ENCODE data around the gene ETV5. TPM values are rescaled to one million over a fixed set of nuclear protein-coding genes. Genes with fewer than 3 reads are reported as not detected.

Gene ETV5
- total and polyA plus RNA-seq, 9 of the 15 experiments (the other 6 are each of a cell fraction or from before 2014, with no cell fraction given): 9.2 to 25.9 (median 15.9) TPM

GRCh38 chr3:186035277-186035676 is 73.6 kb downstream of the ETV5 start (continued):
- no peak for TF ChIP-seq NR0B1 (IDR thresholded peaks at IDR 0.05; ENCODE audit: partially characterized antibody)
- peak; percentile 67 for TF ChIP-seq DPF2 (IDR thresholded peaks at IDR 0.05)
- TF ChIP-seq ZNF695 (CRISPR knock-in tag; IDR thresholded peaks at IDR 0.05): no peak
- TF ChIP-seq TFAP4 (CRISPR knock-in tag; IDR thresholded peaks at IDR 0.05; ENCODE audit: borderline replicate concordance): no peak
- no peak for TF ChIP-seq SMAD4 (CRISPR knock-in tag; conservative IDR thresholded peaks at IDR 0.05)
- TF ChIP-seq MTA1 (IDR thresholded peaks at IDR 0.05; ENCODE audit: borderline replicate concordance): no peak
- TF ChIP-seq U2AF1 (optimal IDR thresholded peaks at IDR 0.05; ENCODE audit: low read depth, low read length): no peak
- TF ChIP-seq ZNF134 (CRISPR knock-in tag; conservative IDR thresholded peaks at IDR 0.05): no peak
- no peak for TF ChIP-seq HNRNPUL1 (IDR thresholded peaks at IDR 0.05; ENCODE audit: low read length)
- no peak for TF ChIP-seq ZNF324 (CRISPR knock-in tag; IDR thresholded peaks at IDR 0.05)
- TF ChIP-seq ARID2 (IDR thresholded peaks at IDR 0.05): no peak

Measured in K562 (cell line).